ENCODE data around the gene IDH2.

Gene IDH2

GRCh38 chr15:90049666-90050604, 52.3 kb downstream of the IDH2 start:
- no peak for TF ChIP-seq CTCF (IDR thresholded peaks at IDR 0.05; ENCODE audit: insufficient read depth, low read length, poor library complexity, severe bottlenecking)

GRCh38 chr15:90049030-90049429, 53.2 kb downstream of the IDH2 start:
- TF ChIP-seq CTCF (IDR thresholded peaks at IDR 0.05; ENCODE audit: insufficient read depth, low read length, poor library complexity, severe bottlenecking), result no peak
- Histone ChIP-seq H3K4me3 (replicated peaks; ENCODE audit: low read depth, low read length) (no peak overlapping the region), H3K36me3 (ENCODE audit: control insufficient read depth, insufficient read depth, low read length) (peaks cover 4% of the 10 kb centered on the region), H3K27me3 (replicated peaks; ENCODE audit: control insufficient read depth, insufficient read depth, low read length) (no peaks in the 10 kb centered on the region)
- DNase-seq (ENCODE audit: extremely low read depth, insufficient read length), result no peak

More at GRCh38 chr15:90049666-90050604, 52.3 kb downstream of the IDH2 start:
- H3K27me3 ChIP-seq (replicated peaks; ENCODE audit: control insufficient read depth, insufficient read depth, low read length), result no peaks in the 10 kb centered on the region
- H3K4me3 ChIP-seq (replicated peaks; ENCODE audit: low read depth, low read length), result no peak overlapping the region
- DNase-seq (ENCODE audit: extremely low read depth, insufficient read length), result no peak
- no peaks in the 10 kb centered on the region; the same call in none of the 2 replicates for H3K36me3 ChIP-seq (ENCODE audit: control insufficient read depth, insufficient read depth, low read length)

- TF ChIP-seq CTCF (IDR thresholded peaks at IDR 0.05; ENCODE audit: insufficient read depth, low read length, poor library complexity, severe bottlenecking), result no peak
- Histone ChIP-seq H3K27me3 (replicated peaks; ENCODE audit: control insufficient read depth, insufficient read depth, low read length) (no peaks in the 10 kb centered on the region), H3K36me3 (ENCODE audit: control insufficient read depth, insufficient read depth, low read length) (peaks cover 4% of the 10 kb centered on the region), H3K4me3 (replicated peaks; ENCODE audit: low read depth, low read length) (no peak overlapping the region)
- no peak for DNase-seq (ENCODE audit: extremely low read depth, insufficient read length)
These were observed 54.2 kb downstream of the IDH2 start for GRCh38 chr15:90047956-90048575.

GRCh38 chr15:90046911-90047392, 55.3 kb downstream of the IDH2 start:
- peak; percentile 50 for DNase-seq (ENCODE audit: extremely low read depth, insufficient read length)
- Histone ChIP-seq H3K4me3 (replicated peaks; ENCODE audit: low read depth, low read length) (no peak overlapping the region), H3K27me3 (replicated peaks; ENCODE audit: control insufficient read depth, insufficient read depth, low read length) (no peaks in the 10 kb centered on the region), H3K36me3 (ENCODE audit: control insufficient read depth, insufficient read depth, low read length) (peaks cover 4% of the 10 kb centered on the region)
- TF ChIP-seq CTCF (IDR thresholded peaks at IDR 0.05; ENCODE audit: insufficient read depth, low read length, poor library complexity, severe bottlenecking), result no peak

- Histone ChIP-seq H3K36me3 (ENCODE audit: control insufficient read depth, insufficient read depth, low read length) (peaks cover 4% of the 10 kb centered on the region), H3K27me3 (replicated peaks; ENCODE audit: control insufficient read depth, insufficient read depth, low read length) (no peaks in the 10 kb centered on the region), H3K4me3 (replicated peaks; ENCODE audit: low read depth, low read length) (no peak overlapping the region)
- no peak for TF ChIP-seq CTCF (IDR thresholded peaks at IDR 0.05; ENCODE audit: insufficient read depth, low read length, poor library complexity, severe bottlenecking)
- DNase-seq (ENCODE audit: extremely low read depth, insufficient read length), result no peak
These were observed 56.0 kb downstream of the IDH2 start for GRCh38 chr15:90046289-90046688.

Measured in GM06990 (cell line).